Mesendoderm (in vitro differentiated cells): ENCODE results near the gene SEC23A.
A peak's percentile ranks its signal among the peaks of the same experiment; 100 is the strongest.
"Not testable (repeated sequence)": the region's sequence is repeated elsewhere in the genome, so short reads cannot be mapped to it uniquely, and the experiment has no call there.

Source experiments
- DNase-seq: peaks from one replicate; pipeline ENCODE4 v3.0.0; 2013
- H2AK5ac ChIP-seq: 2 replicates; pipeline ENCODE4 v1.6.1; 2013; ENCODE audit warnings: low read length, inconsistent platforms
- H2BK120ac ChIP-seq: 2 replicates; pipeline ENCODE4 v1.6.1; 2013; ENCODE audit warnings: low read depth, mild to moderate bottlenecking, low read length, moderate library complexity, mixed read lengths
- H2BK15ac ChIP-seq: replicated peaks from 2 replicates; pipeline ENCODE4 v1.6.1; 2013; ENCODE audit warnings: low read depth, mild to moderate bottlenecking, moderate library complexity
- H2BK5ac ChIP-seq: 2 replicates; pipeline ENCODE4 v1.6.1; 2013; ENCODE audit warnings: low read length, inconsistent platforms
- H3K18ac ChIP-seq: 2 replicates; pipeline ENCODE4 v1.6.1; 2013; ENCODE audit warnings: mild to moderate bottlenecking, low read length, mixed read lengths
- H3K23ac ChIP-seq: one replicate; pipeline ENCODE4 v1.6.1; 2013; ENCODE audit warnings: low read length
- H3K27ac ChIP-seq: 2 replicates; pipeline ENCODE4 v1.5.1; 2013; ENCODE audit warnings: low read depth, mild to moderate bottlenecking, inconsistent platforms, low read length, moderate library complexity
- H3K27me3 ChIP-seq: 2 replicates; pipeline ENCODE4 v1.6.1; 2013; ENCODE audit warnings: low read length, control low read depth, mild to moderate bottlenecking, inconsistent platforms; ENCODE audit not compliant: insufficient read depth, poor library complexity
- H3K36me3 ChIP-seq: 2 replicates; pipeline ENCODE4 v1.6.1; 2013; ENCODE audit warnings: low read length, inconsistent platforms; ENCODE audit not compliant: control insufficient read depth, insufficient read depth
- H3K4ac ChIP-seq: one replicate; pipeline ENCODE4 v1.6.1; 2013; ENCODE audit warnings: low read depth, mild to moderate bottlenecking, low read length, moderate library complexity
- H3K4me1 ChIP-seq: 2 replicates; pipeline ENCODE4 v1.6.1; 2013; ENCODE audit warnings: low read depth, low read length, inconsistent platforms; ENCODE audit not compliant: control insufficient read depth
- H3K4me2 ChIP-seq: 2 replicates; pipeline ENCODE4 v1.6.1; 2013; ENCODE audit warnings: low read length
- H3K4me3 ChIP-seq: 2 replicates; pipeline ENCODE4 v1.5.1; 2013; ENCODE audit warnings: mild to moderate bottlenecking, low read length
- H3K56ac ChIP-seq: one replicate; pipeline ENCODE4 v1.6.1; 2013; ENCODE audit warnings: low read length
- H3K79me1 ChIP-seq: 2 replicates; pipeline ENCODE4 v1.6.1; 2013; ENCODE audit warnings: low read length, inconsistent platforms
- H3K79me2 ChIP-seq: 2 replicates; pipeline ENCODE4 v1.6.1; 2013; ENCODE audit warnings: mild to moderate bottlenecking, low read length; ENCODE audit not compliant: control insufficient read depth, insufficient read depth
- H3K9ac ChIP-seq: 2 replicates; pipeline ENCODE4 v1.6.1; 2013; ENCODE audit warnings: low read length, inconsistent platforms
- H4K5ac ChIP-seq: one replicate; pipeline ENCODE4 v1.6.1; 2013; ENCODE audit warnings: low read length
- H4K8ac ChIP-seq: one replicate; pipeline ENCODE4 v1.6.1; 2013; ENCODE audit warnings: low read depth, mild to moderate bottlenecking, control low read depth, low read length, moderate library complexity
- WGBS: extraction: QIAGEN DNeasy Blood & Tissue Kit; methylation state at CpG from one replicate; pipeline ENCODE4 v1.1.7; 2013; ENCODE audit warnings: low lambda C conversion rate, missing lambda C conversion rate; ENCODE audit not compliant: insufficient coverage; ENCODE audit errors: extremely low coverage; 5-methylcytosine and 5-hydroxymethylcytosine counted together

SEC23A gene

GRCh38 chr14:39069169-39069805 is 33.7 kb downstream of the SEC23A start:
- not testable (repeated sequence) for H3K4me2 ChIP-seq, H4K5ac ChIP-seq, H3K79me1 ChIP-seq, H2BK15ac ChIP-seq, H3K4me3 ChIP-seq, H4K8ac ChIP-seq, H3K23ac ChIP-seq, H2BK5ac ChIP-seq, H3K4ac ChIP-seq, H3K4me1 ChIP-seq, H3K36me3 ChIP-seq, H3K79me2 ChIP-seq, H2BK120ac ChIP-seq, DNase-seq, H3K27ac ChIP-seq, H3K18ac ChIP-seq, H2AK5ac ChIP-seq, H3K9ac ChIP-seq, H3K27me3 ChIP-seq, H3K56ac ChIP-seq
- 100% methylated on average over 1 of the region's 7 CpGs for WGBS

GRCh38 chr14:39060818-39061437 is 42.1 kb downstream of the SEC23A start:
- Histone ChIP-seq H2AK5ac (no peak overlapping the region), H2BK5ac (no peak overlapping the region), H3K79me1 (no peaks in the 10 kb centered on the region), H3K27me3 (no peaks in the 10 kb centered on the region), H3K9ac (no peak overlapping the region), H3K23ac (no peak overlapping the region), H2BK15ac (no peak overlapping the region), H3K4me1 (no peaks in the 10 kb centered on the region), H4K8ac (no peak overlapping the region), H2BK120ac (no peak overlapping the region), H3K4me2 (no peak overlapping the region), H3K4ac (no peak overlapping the region), H3K18ac (no peak overlapping the region), H4K5ac (no peak overlapping the region), H3K56ac (no peak overlapping the region), H3K4me3 (no peak overlapping the region), H3K79me2 (no peaks in the 10 kb centered on the region), H3K27ac (no peak overlapping the region), H3K36me3 (peaks cover 13% of the 10 kb centered on the region)
- DNase-seq: no peak
- no CpG with 5 or more reads among the region's 4 CpGs for WGBS

GRCh38 chr14:39055786-39056474 is 47.1 kb downstream of the SEC23A start:
- H3K36me3 ChIP-seq: peaks cover 12% of the 10 kb centered on the region
- H2BK15ac ChIP-seq: no peak overlapping the region
- H3K23ac ChIP-seq: no peak overlapping the region
- no peak overlapping the region for H3K4ac ChIP-seq
- H4K8ac ChIP-seq: no peak overlapping the region
- H2AK5ac ChIP-seq: no peak overlapping the region
- DNase-seq: peak; percentile 36
- no peak overlapping the region for H3K4me2 ChIP-seq
- no peak overlapping the region for H2BK5ac ChIP-seq
- H3K4me3 ChIP-seq: peak overlapping the region; percentile 8
- H3K4me1 ChIP-seq: no peaks in the 10 kb centered on the region
- no peak overlapping the region for H4K5ac ChIP-seq
- no peak overlapping the region for H3K56ac ChIP-seq
- WGBS: no CpG with 5 or more reads among the region's 10 CpGs
- H3K79me1 ChIP-seq: no peaks in the 10 kb centered on the region
- no peaks in the 10 kb centered on the region for H3K79me2 ChIP-seq
- H3K27ac ChIP-seq: no peak overlapping the region
- H2BK120ac ChIP-seq: no peak overlapping the region
- no peak overlapping the region for H3K9ac ChIP-seq
- no peak overlapping the region for H3K18ac ChIP-seq
- no peaks in the 10 kb centered on the region for H3K27me3 ChIP-seq

GRCh38 chr14:39052869-39053454 is 50.1 kb downstream of the SEC23A start:
- H3K79me1 ChIP-seq, H3K79me2 ChIP-seq, H3K9ac ChIP-seq, H3K36me3 ChIP-seq, H3K4me2 ChIP-seq, H2BK5ac ChIP-seq, H4K8ac ChIP-seq, H3K23ac ChIP-seq, H2BK15ac ChIP-seq, H2BK120ac ChIP-seq, H3K4ac ChIP-seq, H3K27ac ChIP-seq, H3K18ac ChIP-seq, H2AK5ac ChIP-seq, H3K27me3 ChIP-seq, H3K4me1 ChIP-seq, H4K5ac ChIP-seq, H3K56ac ChIP-seq, H3K4me3 ChIP-seq, DNase-seq: not testable (repeated sequence)
- no CpG with 5 or more reads among the region's 5 CpGs for WGBS

GRCh38 chr14:39050389-39050788 is 52.6 kb downstream of the SEC23A start:
- Histone ChIP-seq H2BK5ac (no peak overlapping the region), H3K18ac (no peak overlapping the region), H2BK120ac (no peak overlapping the region), H3K56ac (no peak overlapping the region), H3K23ac (no peak overlapping the region), H3K4me3 (no peak overlapping the region), H2AK5ac (no peak overlapping the region), H3K4ac (no peak overlapping the region), H4K8ac (no peak overlapping the region), H3K4me2 (no peak overlapping the region), H3K9ac (no peak overlapping the region), H3K27me3 (no peaks in the 10 kb centered on the region), H3K27ac (no peak overlapping the region), H3K36me3 (peaks cover 5% of the 10 kb centered on the region), H3K79me2 (no peaks in the 10 kb centered on the region), H2BK15ac (no peak overlapping the region), H3K79me1 (no peaks in the 10 kb centered on the region), H4K5ac (no peak overlapping the region), H3K4me1 (no peaks in the 10 kb centered on the region)
- no peak for DNase-seq
- WGBS: no CpG with 5 or more reads among the region's 2 CpGs
